HG03060 (cell line): ENCODE results near the gene RHCG.

ENCODE experiments used
- ATAC-seq: cut with Tn5 transposase; IDR thresholded peaks from one replicate; pipeline ENCODE4 v1.9.1; 2021; ENCODE audit warnings: low read depth, moderate number of reproducible peaks; ENCODE audit not compliant: unreplicated experiment

RHCG gene

GRCh38 chr15:89496155-89497098 lies at the start of gene RHCG:
TSS of gene RHCG (minus strand) at chr15:89496583. CDS start at chr15:89496544, 39 bp downstream.
- ATAC-seq: no peak

DNA sequence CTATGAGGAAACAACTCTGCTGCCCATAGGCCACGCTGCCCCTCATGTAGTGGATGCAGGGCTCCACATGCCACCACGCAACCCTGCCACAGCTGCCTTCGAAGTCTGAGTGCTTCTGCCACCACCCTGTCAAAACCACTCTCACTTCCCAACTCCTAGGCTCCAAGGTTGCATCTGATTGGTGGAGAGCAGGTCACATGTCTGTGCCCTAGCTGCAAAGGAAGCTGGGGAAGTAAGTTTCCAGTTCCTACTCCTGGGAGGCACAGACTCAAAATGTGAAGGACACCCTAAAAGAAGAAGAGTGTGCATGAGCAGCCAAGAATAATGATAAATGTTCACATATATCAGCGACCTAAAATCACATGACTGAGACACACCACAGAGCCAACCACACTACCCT lies 47.0 kb upstream of the RHCG start:
- no peak for ATAC-seq

- ATAC-seq: no peak
These were observed 46.0 kb upstream of the RHCG start for GRCh38 chr15:89542369-89542768.

- ATAC-seq: no peak
These were observed 42.6 kb upstream of the RHCG start for GRCh38 chr15:89539027-89539426.

GRCh38 chr15:89533861-89534544 lies 37.6 kb upstream of the RHCG start:
- ATAC-seq: no peak

DNA sequence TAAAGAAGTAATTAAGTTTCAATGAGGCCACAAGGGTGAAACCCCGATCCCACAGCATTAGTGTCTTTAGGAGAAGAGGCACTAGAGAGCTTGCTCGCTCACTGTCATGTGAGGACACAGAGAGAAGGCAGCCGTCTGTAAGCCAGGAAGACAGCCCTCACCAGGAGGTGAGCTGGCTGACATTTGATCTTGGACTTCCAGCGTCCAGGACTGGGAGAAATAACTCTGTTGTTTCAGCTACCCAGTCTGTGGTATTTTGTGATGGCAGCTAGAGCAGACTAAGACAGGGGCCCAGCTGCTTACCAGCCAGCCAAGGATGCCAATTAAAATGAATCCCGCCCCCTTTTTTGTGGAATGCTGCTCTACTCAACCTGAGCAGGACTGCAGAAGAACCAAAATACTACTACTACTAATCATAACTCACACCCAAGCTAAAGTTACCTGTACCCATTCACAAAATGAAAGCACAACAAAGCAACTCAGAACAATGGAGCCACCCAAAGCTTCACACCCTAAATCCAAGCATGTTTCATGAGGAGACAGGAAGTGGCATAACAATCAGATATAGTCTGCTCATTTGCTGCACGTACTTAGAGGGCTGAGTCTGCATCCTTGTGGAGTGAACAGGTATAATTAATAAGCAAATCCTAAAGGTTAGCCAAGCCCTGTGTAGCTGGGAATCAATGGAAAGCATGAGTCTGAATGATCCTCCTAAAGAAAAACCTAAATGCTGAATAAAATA lies 35.6 kb upstream of the RHCG start:
- no peak for ATAC-seq

GRCh38 chr15:89530976-89531375 lies 34.6 kb upstream of the RHCG start:
- ATAC-seq: no peak

- no peak for ATAC-seq
These were observed 32.5 kb upstream of the RHCG start for GRCh38 chr15:89528757-89529352.

DNA sequence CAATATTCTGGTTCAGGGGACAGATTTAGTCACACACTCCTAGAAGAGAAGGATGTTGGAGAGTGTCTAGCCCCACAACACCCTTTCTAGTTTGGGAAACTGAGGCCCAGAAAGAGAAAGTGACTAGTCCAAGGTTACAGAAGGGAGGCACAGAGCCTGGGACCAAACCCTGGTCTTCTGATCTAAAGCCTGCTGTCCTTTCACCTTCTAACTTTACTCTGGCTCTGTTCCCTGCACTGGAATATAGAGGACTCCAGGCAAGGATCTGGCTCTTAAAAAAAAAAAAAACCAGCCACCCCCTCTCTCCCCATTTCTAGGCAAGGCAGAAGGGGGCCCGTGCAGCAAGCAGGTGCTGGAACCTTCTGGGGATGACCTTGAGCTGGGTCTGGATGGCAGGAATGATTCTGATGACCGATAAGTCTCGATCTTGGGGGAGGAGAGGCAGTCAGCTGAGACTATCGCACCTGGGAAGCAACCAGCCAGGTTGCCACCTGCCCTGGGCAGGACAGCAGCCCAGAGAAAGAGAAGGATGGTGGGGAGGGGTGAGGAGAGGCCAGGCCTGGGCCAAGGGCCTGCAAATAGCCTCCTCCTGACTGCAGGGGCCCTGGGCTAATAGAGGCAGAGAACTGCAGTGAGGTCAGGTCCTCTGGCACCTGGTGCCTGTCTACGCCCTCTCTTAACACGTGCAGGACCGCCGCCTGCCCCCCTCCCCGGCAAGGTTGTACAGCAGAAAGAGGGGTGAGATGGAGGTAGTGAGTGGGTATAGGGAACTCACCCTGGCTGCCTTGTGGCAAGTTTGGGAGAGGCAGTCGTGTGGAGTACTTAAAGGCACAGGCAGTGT lies 30.4 kb upstream of the RHCG start:
- no peak for ATAC-seq

DNA sequence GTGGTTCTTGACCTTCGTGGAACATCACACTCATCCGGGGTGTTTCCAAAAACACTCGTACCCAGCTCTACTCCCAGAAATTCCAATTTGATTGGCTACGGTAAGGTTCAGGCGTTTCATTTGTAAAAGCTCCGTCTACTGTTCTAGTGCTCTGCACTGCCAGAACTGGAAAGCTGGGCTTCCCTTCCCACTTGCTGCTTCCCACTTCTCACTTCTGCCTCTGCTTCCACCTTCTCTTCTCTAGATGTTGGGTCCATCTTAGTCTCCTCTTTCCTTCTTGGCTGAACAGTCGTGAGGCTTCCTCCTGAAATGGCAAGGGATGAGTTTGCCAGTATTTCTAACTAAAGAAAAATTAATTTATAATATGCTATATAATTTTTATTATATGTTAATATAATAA lies 29.8 kb upstream of the RHCG start:
- no peak for ATAC-seq

DNA sequence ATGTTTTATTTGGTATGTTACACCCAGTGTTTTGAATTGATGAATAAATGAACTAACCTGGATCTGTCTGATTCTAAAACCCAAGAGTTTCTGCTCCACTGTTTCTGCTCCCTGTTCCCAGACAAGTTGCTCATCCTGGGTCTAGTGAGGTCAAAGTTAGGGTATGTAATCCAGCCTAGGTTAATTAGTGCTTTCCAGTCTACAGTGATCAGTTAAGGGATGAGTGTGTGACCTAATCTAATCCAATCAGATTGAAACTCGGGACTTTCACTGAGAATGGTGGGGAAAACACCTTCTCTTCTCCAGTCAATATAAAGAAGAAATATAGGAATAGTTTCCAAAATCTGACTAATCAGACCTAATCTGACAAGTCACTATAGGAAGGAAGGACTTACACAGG lies 27.8 kb upstream of the RHCG start:
- no peak for ATAC-seq

DNA sequence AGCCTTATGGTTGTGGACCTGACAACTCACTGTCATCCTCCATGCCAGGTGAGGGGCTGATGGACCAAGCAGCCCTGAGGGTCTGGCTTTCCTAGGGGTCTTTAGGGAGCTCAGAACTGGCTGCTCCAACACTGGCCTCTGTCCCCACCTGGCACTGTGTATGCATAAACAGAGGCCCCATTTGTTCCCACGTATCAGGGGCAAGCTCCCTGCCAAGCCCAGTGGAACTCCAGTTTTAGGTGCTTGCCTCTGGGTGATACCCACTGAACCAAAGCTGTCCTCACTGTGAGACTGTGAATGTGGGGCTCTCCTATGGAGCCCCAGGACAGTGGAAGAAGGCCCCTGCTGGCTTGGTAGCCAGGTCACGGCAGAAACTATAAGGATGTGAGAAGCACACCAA lies 26.7 kb upstream of the RHCG start:
- no peak for ATAC-seq

DNA sequence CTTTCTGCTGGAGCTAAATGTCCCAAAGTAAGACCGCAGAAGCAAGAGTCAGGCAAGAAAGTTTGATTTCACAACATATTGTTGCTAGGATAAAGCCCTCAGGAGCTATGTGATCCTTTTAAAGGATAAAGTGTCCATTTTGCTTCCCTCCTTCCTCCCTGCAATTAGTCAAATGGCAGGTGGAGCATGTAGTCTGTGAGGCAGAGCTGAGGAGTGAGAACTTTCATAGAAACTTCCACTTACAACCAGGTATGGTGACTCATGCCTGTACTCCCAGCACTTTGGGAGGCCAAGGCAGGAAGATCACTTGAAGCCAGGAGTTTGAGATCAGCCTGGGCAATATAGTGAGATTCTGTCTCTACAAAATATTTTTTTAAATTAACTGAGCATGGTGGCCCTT lies 25.2 kb upstream of the RHCG start:
- no peak for ATAC-seq

DNA sequence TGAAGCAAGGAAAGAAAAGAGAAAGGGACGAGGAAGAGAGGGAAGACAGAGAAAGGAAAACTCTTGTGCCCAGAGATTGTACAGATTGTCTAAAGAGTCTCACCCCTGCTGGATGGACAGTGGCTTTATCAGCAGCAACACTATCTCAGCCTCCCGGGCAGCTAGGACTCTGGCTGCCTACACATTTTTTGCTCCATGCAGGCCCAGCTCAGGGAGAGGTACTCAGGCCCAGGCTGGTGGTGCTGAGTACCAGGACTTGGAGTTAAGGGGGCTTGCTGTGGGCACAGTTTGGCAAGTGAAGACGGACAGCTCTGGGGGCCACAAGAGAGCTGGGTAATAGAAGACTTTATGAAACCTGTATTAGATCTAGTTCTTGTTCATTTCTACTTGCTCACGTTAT lies 19.1 kb upstream of the RHCG start:
- ATAC-seq: no peak

DNA sequence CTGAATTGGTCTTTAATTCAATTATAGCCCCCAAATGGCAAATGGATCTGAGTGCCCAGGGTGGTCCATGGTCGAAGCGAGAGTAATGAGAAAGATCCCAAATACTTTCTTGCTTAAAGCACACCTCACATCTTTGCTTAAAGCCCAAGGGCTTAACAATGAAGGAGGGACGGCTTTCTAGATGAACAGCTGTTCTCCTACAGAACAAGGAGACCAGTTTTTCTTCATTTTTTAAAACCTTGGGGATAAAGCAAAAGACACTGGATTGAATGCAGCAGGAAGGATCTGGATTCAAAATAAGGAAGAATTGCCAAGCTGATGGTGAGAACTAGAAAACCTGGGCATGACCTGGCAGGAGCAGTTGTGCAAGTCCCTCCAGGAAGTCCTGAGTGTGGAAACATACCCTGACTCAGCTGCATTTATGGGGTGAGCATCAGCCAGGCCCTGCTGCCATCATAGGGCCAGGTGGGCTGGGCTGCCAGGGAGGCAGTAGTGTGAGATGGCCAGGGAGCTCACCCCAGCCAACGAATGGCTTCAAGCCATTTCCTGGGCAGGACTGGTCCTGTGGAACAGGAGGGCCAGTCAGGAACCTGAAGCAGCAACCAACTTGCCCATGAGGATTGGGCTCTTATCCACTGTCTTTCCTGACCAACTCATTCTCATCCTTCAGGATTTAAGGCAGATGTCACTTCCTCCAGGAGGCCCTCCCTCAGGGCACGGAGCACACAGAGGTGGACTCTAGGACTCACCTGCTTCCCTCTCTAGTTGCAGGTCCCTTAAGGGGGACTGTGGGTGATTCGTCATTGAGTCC lies 18.4 kb upstream of the RHCG start:
- no peak for ATAC-seq

DNA sequence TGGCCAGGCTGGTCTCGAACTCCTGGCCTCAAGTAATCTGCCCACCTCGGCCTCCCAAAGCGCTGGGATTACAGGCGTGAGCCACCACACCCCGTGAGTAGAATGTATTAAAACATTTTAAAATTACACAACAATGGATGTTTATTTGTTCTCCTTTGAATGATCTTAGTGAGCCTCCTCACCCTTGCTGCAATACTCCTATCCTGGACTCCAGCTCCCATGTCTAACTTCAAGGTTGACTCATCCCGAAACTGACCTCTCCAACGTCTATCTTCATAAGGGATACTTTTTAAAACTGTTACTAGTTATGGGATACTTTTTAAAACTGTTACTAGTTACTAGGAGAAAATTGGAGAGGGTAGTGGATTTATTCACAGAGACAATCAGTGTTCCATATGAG lies 17.8 kb upstream of the RHCG start:
- no peak for ATAC-seq

DNA sequence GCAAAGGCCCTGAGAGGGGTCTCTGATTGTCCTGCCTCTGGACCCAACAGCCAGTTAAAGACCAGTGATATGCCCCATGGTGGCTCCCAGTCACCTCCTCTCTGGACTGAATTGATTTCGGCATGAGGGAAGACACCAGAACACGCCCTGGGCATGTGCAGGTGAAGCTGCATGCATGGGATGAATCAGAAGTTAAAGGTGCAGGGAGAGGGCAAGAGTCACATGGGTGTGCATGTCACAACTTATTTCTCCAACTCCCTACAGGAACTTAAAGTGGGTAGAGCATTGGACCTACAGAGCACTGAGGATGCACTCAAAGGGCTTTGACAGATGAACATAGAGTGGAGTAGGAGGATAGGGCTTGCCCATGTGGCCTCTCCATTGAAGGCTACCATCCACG lies 16.9 kb upstream of the RHCG start:
- no peak for ATAC-seq

- ATAC-seq: no peak
These were observed 16.2 kb upstream of the RHCG start for GRCh38 chr15:89512631-89513030.

- ATAC-seq: no peak
These were observed 9.8 kb upstream of the RHCG start for GRCh38 chr15:89506026-89506686.
